ENCODE measurements around the gene MEGF10. TPM values are rescaled to one million over a fixed set of nuclear protein-coding genes. Genes with fewer than 3 reads are reported as not detected.
"Not testable (repeated sequence)": the region's sequence is repeated elsewhere in the genome, so short reads cannot be mapped to it uniquely, and the experiment has no call there.

Gene MEGF10
- total and polyA plus RNA-seq, 10 donors: 0.02 to 2.2 (median 0.22) TPM

GRCh38 chr5:127305493-127305892 is 14.9 kb downstream of the MEGF10 start:
- intact Hi-C loops (cut with DNase I; ENCODE audit: low total_unique reads): no loop called here
- TF ChIP-seq POLR2A (IDR thresholded peaks at IDR 0.05) (no peak), CTCF (IDR thresholded peaks at IDR 0.05 in 8 of 11, conservative IDR thresholded peaks at IDR 0.05 in 3 of 11) (no peak), POLR2AphosphoS5 (IDR thresholded peaks at IDR 0.05) (no peak)
- no peak overlapping the region for H3K4me3 ChIP-seq
- no peak overlapping the region for H3K27ac ChIP-seq
- H3K36me3 ChIP-seq: no peaks in the 10 kb centered on the region
- no peaks in the 10 kb centered on the region for H3K9me3 ChIP-seq
- no peaks in the 10 kb centered on the region for H3K4me1 ChIP-seq
- DNase-seq: no peak
- WGBS, 5 donors: 59 to 74% (median 65%) methylated on average over 2 of the region's 2 CpGs
- no peaks in the 10 kb centered on the region for H3K27me3 ChIP-seq (replicated peaks in 1 of 7)

- H3K9me3 ChIP-seq: no peaks in the 10 kb centered on the region
- no peak for DNase-seq
- no peak overlapping the region for H3K27ac ChIP-seq
- intact Hi-C loops (cut with DNase I; ENCODE audit: low total_unique reads): no loop called here
- WGBS, 5 donors: 88 to 98% (median 95%) methylated on average over 3 of the region's 3 CpGs
- no peaks in the 10 kb centered on the region for H3K27me3 ChIP-seq (replicated peaks in 1 of 7)
- H3K4me3 ChIP-seq: no peak overlapping the region
- H3K4me1 ChIP-seq: no peaks in the 10 kb centered on the region
- no peaks in the 10 kb centered on the region for H3K36me3 ChIP-seq
- no peak for TF ChIP-seq POLR2A (IDR thresholded peaks at IDR 0.05)
- no peak for TF ChIP-seq POLR2AphosphoS5 (IDR thresholded peaks at IDR 0.05)
- no peak for TF ChIP-seq CTCF (IDR thresholded peaks at IDR 0.05 in 8 of 11, conservative IDR thresholded peaks at IDR 0.05 in 3 of 11)
Measured at GRCh38 chr5:127306036-127306435, 15.4 kb downstream of the MEGF10 start.

- Histone ChIP-seq H3K27me3 (replicated peaks in 1 of 7) (no peaks in the 10 kb centered on the region), H3K36me3 (no peaks in the 10 kb centered on the region), H3K27ac (no peak overlapping the region), H3K9me3 (no peaks in the 10 kb centered on the region), H3K4me3 (no peak overlapping the region), H3K4me1 (no peaks in the 10 kb centered on the region)
- TF ChIP-seq POLR2A (IDR thresholded peaks at IDR 0.05) (no peak), CTCF (IDR thresholded peaks at IDR 0.05 in 8 of 11, conservative IDR thresholded peaks at IDR 0.05 in 3 of 11) (no peak), POLR2AphosphoS5 (IDR thresholded peaks at IDR 0.05) (no peak)
- no peak for DNase-seq
- 77 to 98% (median 89%) methylated on average over 8 of the region's 8 CpGs for WGBS, 5 donors
- intact Hi-C loops (cut with DNase I; ENCODE audit: low total_unique reads): no loop called here
Measured at GRCh38 chr5:127306647-127307046, 16.1 kb downstream of the MEGF10 start.

GRCh38 chr5:127307868-127308267 is 17.3 kb downstream of the MEGF10 start:
- WGBS, 5 donors: 91 to 97% (median 94%) methylated on average over 6 of the region's 6 CpGs
- Histone ChIP-seq H3K27ac (no peak overlapping the region), H3K27me3 (replicated peaks in 1 of 7) (no peaks in the 10 kb centered on the region), H3K4me1 (no peaks in the 10 kb centered on the region), H3K9me3 (no peaks in the 10 kb centered on the region), H3K4me3 (no peak overlapping the region), H3K36me3 (no peaks in the 10 kb centered on the region)
- intact Hi-C loops (cut with DNase I; ENCODE audit: low total_unique reads): no loop called here
- no peak for DNase-seq
- TF ChIP-seq POLR2AphosphoS5 (IDR thresholded peaks at IDR 0.05): no peak
- TF ChIP-seq CTCF (IDR thresholded peaks at IDR 0.05 in 8 of 11, conservative IDR thresholded peaks at IDR 0.05 in 3 of 11): no peak
- no peak for TF ChIP-seq POLR2A (IDR thresholded peaks at IDR 0.05)

- H3K27ac ChIP-seq; H3K9me3 ChIP-seq; H3K27me3 ChIP-seq (replicated peaks in 1 of 7); DNase-seq; intact Hi-C loops (cut with DNase I; ENCODE audit: low total_unique reads); H3K36me3 ChIP-seq; H3K4me1 ChIP-seq; H3K4me3 ChIP-seq: not testable (repeated sequence)
- 88 to 95% (median 94%) methylated on average over 5 to 7 of the region's 7 CpGs for WGBS, 5 donors
Measured at GRCh38 chr5:127308325-127308724, 17.7 kb downstream of the MEGF10 start.

Data from spleen (tissue), 11 donors.